Spleen (tissue), 7 donors: ENCODE measurements around the gene OGDH.

ENCODE experiments used
- POLR2A ChIP-seq, 3 donors: fragments of 450-650 bp; IDR thresholded peaks; one replicate each; pipeline ENCODE4 v1.5.1; 2017; ENCODE audit warnings: antibody characterized with exemption in 3 of 3, mild to moderate bottlenecking in 1 of 3
- TF ChIP-seq, protein P1 (sequence below), 11 experiments: fragments of 200-600 bp in 7 of 11; fragments of 450-650 bp in 4 of 11; sonication (generic) in 4 of 11; IDR thresholded peaks in 8 of 11; conservative IDR thresholded peaks in 3 of 11; 1 replicate in 7 of 11; 2 replicates in 4 of 11; pipeline versions ENCODE4 v1.4.0 to v1.8.0; 2016 to 2021; ENCODE audit warnings: antibody characterized with exemption in 11 of 11, inconsistent platforms in 4 of 11, mild to moderate bottlenecking in 1 of 11
- donor health status: DM: no; HTN: no; CAD: no; lungs with moderate emphysema.
- donor health status: DM: no; HTN: no; CAD: no.
- donor health status: DM: no; HTN: no; CAD: no.

DNA sequence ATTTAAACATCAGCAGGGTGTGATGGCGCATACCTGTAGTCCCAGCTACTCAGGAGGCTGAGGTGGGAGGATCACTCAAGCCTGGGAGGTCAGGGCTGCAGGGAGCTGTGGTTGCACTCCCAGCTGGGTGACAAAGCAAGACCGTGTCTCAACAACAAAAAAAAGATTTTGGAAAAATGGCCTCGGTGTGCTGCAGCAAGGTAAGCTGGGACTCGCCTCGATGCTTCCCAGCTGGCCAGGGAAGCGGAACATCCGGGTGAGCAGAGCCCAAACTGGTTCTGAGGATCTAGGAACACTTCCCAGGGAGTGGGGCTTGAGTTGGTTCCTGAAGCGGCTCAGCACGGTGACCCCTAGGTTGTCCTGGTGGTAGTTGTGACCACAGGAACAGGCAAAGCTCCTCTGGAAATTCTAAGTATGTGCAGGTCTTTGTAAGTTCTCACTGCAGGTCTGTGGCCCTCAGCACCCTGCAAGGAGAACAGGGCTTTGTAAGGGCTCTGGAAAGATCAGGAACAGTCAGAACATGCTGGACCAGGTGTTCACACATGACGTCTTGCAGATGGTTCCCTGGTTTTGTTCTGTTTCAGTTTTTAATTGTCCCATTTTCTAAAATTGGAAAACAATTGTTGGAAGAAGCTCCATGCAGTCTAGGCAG lies 103.6 kb downstream of the OGDH start:
- TF ChIP-seq, protein P1, sequence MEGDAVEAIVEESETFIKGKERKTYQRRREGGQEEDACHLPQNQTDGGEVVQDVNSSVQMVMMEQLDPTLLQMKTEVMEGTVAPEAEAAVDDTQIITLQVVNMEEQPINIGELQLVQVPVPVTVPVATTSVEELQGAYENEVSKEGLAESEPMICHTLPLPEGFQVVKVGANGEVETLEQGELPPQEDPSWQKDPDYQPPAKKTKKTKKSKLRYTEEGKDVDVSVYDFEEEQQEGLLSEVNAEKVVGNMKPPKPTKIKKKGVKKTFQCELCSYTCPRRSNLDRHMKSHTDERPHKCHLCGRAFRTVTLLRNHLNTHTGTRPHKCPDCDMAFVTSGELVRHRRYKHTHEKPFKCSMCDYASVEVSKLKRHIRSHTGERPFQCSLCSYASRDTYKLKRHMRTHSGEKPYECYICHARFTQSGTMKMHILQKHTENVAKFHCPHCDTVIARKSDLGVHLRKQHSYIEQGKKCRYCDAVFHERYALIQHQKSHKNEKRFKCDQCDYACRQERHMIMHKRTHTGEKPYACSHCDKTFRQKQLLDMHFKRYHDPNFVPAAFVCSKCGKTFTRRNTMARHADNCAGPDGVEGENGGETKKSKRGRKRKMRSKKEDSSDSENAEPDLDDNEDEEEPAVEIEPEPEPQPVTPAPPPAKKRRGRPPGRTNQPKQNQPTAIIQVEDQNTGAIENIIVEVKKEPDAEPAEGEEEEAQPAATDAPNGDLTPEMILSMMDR (IDR thresholded peaks at IDR 0.05 in 8 of 11, conservative IDR thresholded peaks at IDR 0.05 in 3 of 11) = no peak
- no peak for TF ChIP-seq POLR2A (IDR thresholded peaks at IDR 0.05)
